H1 (cell line): ENCODE data around the gene SEPTIN5. TPM values are rescaled to one million over a fixed set of nuclear protein-coding genes. Genes with fewer than 3 reads are reported as not detected.
A peak's percentile ranks its signal among the peaks of the same experiment; 100 is the strongest.

Experiments
- ATF3 ChIP-seq: IDR thresholded peaks from 2 replicates; pipeline ENCODE4 v1.6.1; 2011; ENCODE audit warnings: low read depth, mild to moderate bottlenecking, low read length; ENCODE audit not compliant: insufficient read depth
- BCL11A ChIP-seq, 2 experiments: IDR thresholded peaks; one replicate each; pipeline ENCODE4 v1.6.1; 2011; ENCODE audit warnings: low read depth in 2 of 2, low read length in 2 of 2, mild to moderate bottlenecking in 2 of 2
- BRCA1 ChIP-seq: IDR thresholded peaks from 2 replicates; pipeline ENCODE4 v1.6.1; 2012; ENCODE audit warnings: low read depth, low read length, improper control_type of control experiment
- CHD1 ChIP-seq: IDR thresholded peaks from 2 replicates; pipeline ENCODE4 v1.6.1; 2012; ENCODE audit warnings: low read depth, low read length, improper control_type of control experiment
- EGR1 ChIP-seq: IDR thresholded peaks from 2 replicates; pipeline ENCODE4 v1.6.1; 2011; ENCODE audit warnings: low read depth, low read length, borderline replicate concordance
- EP300 ChIP-seq, 2 experiments: IDR thresholded peaks; 1 replicate in 1 of 2; 2 replicates in 1 of 2; pipeline ENCODE4 v1.6.1; 2011 to 2012; ENCODE audit warnings: low read depth in 2 of 2, low read length in 2 of 2, mild to moderate bottlenecking in 2 of 2, borderline replicate concordance in 1 of 2, inconsistent platforms in 1 of 2, moderate library complexity in 1 of 2
- JUN ChIP-seq: IDR thresholded peaks from 2 replicates; pipeline ENCODE4 v1.6.1; 2011; ENCODE audit warnings: low read depth, mild to moderate bottlenecking, improper control_type of control experiment, low read length
- KDM1A ChIP-seq: fragments of 200-600, 300-600 bp; sonication (generic); IDR thresholded peaks from 2 replicates; pipeline ENCODE4 v1.7.1; 2016; ENCODE audit warnings: mild to moderate bottlenecking, low read length, borderline replicate concordance
- KDM5A ChIP-seq: fragments of 200-600 bp; IDR thresholded peaks from 2 replicates; pipeline ENCODE4 v1.7.1; 2012; ENCODE audit warnings: mild to moderate bottlenecking, low read length, inconsistent platforms, mixed read lengths
- NANOG ChIP-seq: IDR thresholded peaks from 2 replicates; pipeline ENCODE4 v1.6.1; 2011; ENCODE audit warnings: low read length, low read depth, mild to moderate bottlenecking, inconsistent platforms; ENCODE audit not compliant: insufficient read depth, poor library complexity, severe bottlenecking
- NRF1 ChIP-seq: IDR thresholded peaks from 2 replicates; pipeline ENCODE4 v1.6.1; 2011; ENCODE audit warnings: mild to moderate bottlenecking, low read depth, low read length, improper control_type of control experiment
- RBBP5 ChIP-seq: IDR thresholded peaks from 2 replicates; pipeline ENCODE4 v1.7.1; 2012; ENCODE audit warnings: low read depth, mild to moderate bottlenecking, inconsistent platforms, low read length, moderate library complexity, borderline replicate concordance
- RFX5 ChIP-seq: IDR thresholded peaks from 2 replicates; pipeline ENCODE4 v1.6.1; 2011; ENCODE audit warnings: low read depth, low read length, improper control_type of control experiment, borderline replicate concordance
- SAP30 ChIP-seq: fragments of 300-600 bp; sonication (generic); IDR thresholded peaks from 2 replicates; pipeline ENCODE4 v1.7.1; 2012; ENCODE audit warnings: low read length, moderate library complexity, mild to moderate bottlenecking, inconsistent platforms; ENCODE audit not compliant: insufficient read depth, insufficient replicate concordance
- SIN3A ChIP-seq, 2 experiments: IDR thresholded peaks in 1 of 2; conservative IDR thresholded peaks in 1 of 2; 2 replicates each; pipeline ENCODE4 v1.6.1; 2011 to 2012; ENCODE audit warnings: low read length in 2 of 2, improper control_type of control experiment in 1 of 2, low read depth in 1 of 2, mild to moderate bottlenecking in 1 of 2
- SIRT6 ChIP-seq: IDR thresholded peaks from one replicate; pipeline ENCODE4 v1.7.1; 2012; ENCODE audit warnings: low read length, inconsistent platforms
- SIX5 ChIP-seq: IDR thresholded peaks from 2 replicates; pipeline ENCODE4 v1.6.1; 2011; ENCODE audit warnings: mild to moderate bottlenecking, low read depth, low read length
- TAF1 ChIP-seq: IDR thresholded peaks from 2 replicates; pipeline ENCODE4 v1.6.1; 2011; ENCODE audit warnings: mild to moderate bottlenecking, low read depth, low read length
- TBP ChIP-seq: IDR thresholded peaks from 2 replicates; pipeline ENCODE4 v1.6.1; 2011; ENCODE audit warnings: low read depth, low read length, improper control_type of control experiment
- YY1 ChIP-seq: IDR thresholded peaks from 2 replicates; pipeline ENCODE4 v1.6.1; 2011; ENCODE audit warnings: low read depth, mild to moderate bottlenecking, low read length
- ZNF274 ChIP-seq: IDR thresholded peaks from 2 replicates; pipeline ENCODE4 v1.7.0; 2012; ENCODE audit warnings: low read length, borderline replicate concordance; ENCODE audit errors: extremely low read depth
- polyA plus RNA-seq, 7 experiments: library from polyadenylated mRNA; depleted of rRNA in 3 of 7; stranded (reverse) in 5 of 7; unstranded in 2 of 7; fragments of >200 nt in 5 of 7; fragments of 200-250 nt in 2 of 7; gene quantifications; 1 replicate in 5 of 7; 2 replicates in 1 of 7; 4 replicates in 1 of 7; pipeline versions ENCODE4 v1.2.1 to v1.2.3, GENCODE V29; 2011 to 2013; ENCODE audit warnings: missing spikeins in 2 of 7, mixed read lengths in 2 of 7
- total RNA-seq: library from RNA; stranded (reverse); fragmentation: NEBNext Ultra II Directional; extraction: Animal tissue kit (Norgen Biotek cat#: 25700); gene quantifications from 2 replicates; pipeline ENCODE4 v1.2.1, GENCODE V29; 2021
- TF ChIP-seq, protein P1 (sequence below): IDR thresholded peaks from 2 replicates; pipeline ENCODE4 v1.6.1; 2011; ENCODE audit warnings: low read length, improper control_type of control experiment

The SEPTIN5 gene
- total and polyA plus RNA-seq, 2 of the 8 experiments (the other 6 are each of a cell fraction or from before 2014, with no cell fraction given) = 6.0 to 8.6 TPM

- TF ChIP-seq TBP = 0 out of 2 replicates have a peak, but pooled peaks have one; percentile 10
- peak; percentile 77 for TF ChIP-seq YY1
- TF ChIP-seq TAF1 = no peak
- TF ChIP-seq JUN = no peak
- no peak for TF ChIP-seq SAP30
- TF ChIP-seq EGR1 = peak; percentile 47; the same call in 1 of the 2 replicates
- TF ChIP-seq ATF3 = no peak
- TF ChIP-seq ZNF274 = no peak
- peak in 1 of 2 experiments; percentile 94; a peak in 2 of 3 replicates for TF ChIP-seq EP300 (IDR thresholded peaks at IDR 0.05; ENCODE audit: borderline replicate concordance in 1 of 2, low read depth in 2 of 2, low read length in 2 of 2)
- TF ChIP-seq SIN3A (conservative IDR thresholded peaks at IDR 0.05 in 1 of 2, IDR thresholded peaks at IDR 0.05 in 1 of 2; ENCODE audit: low read depth in 1 of 2, low read length in 2 of 2) = peak in 1 of 2 experiments; percentile 57; a peak in 1 of 4 replicates
- no peak for TF ChIP-seq NRF1
- TF ChIP-seq NANOG = peak; percentile 79
- TF ChIP-seq RBBP5 = no peak
- TF ChIP-seq RFX5 = no peak
- TF ChIP-seq CHD1 = peak; percentile 51
- TF ChIP-seq BCL11A (IDR thresholded peaks at IDR 0.05; ENCODE audit: low read depth in 2 of 2, low read length in 2 of 2) = no peak
- TF ChIP-seq SIX5 = no peak
- TF ChIP-seq KDM1A = peak; percentile 88; the same call in 1 of the 2 replicates
- no peak for TF ChIP-seq BRCA1
- TF ChIP-seq KDM5A = no peak
- TF ChIP-seq, protein P1, sequence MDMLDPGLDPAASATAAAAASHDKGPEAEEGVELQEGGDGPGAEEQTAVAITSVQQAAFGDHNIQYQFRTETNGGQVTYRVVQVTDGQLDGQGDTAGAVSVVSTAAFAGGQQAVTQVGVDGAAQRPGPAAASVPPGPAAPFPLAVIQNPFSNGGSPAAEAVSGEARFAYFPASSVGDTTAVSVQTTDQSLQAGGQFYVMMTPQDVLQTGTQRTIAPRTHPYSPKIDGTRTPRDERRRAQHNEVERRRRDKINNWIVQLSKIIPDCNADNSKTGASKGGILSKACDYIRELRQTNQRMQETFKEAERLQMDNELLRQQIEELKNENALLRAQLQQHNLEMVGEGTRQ = no peak
- TF ChIP-seq SIRT6 = no peak
These were observed 8.9 kb upstream of the SEPTIN5 start (continued) for GRCh38 chr22:19705181-19705934.
